GM12878 (cell line): ENCODE results near the gene PADI2. TPM values are rescaled to one million over a fixed set of nuclear protein-coding genes. Genes with fewer than 3 reads are reported as not detected.

Experiments used
- BHLHE40 ChIP-seq, 2 experiments: fragments of 450-650 bp in 1 of 2; IDR thresholded peaks; 2 replicates each; pipeline ENCODE4 v1.6.1; 2011 to 2017; ENCODE audit warnings: low read depth in 2 of 2, borderline replicate concordance in 1 of 2, improper control_type of control experiment in 1 of 2, low read length in 1 of 2, mild to moderate bottlenecking in 1 of 2
- CBFB ChIP-seq: IDR thresholded peaks from 2 replicates; pipeline ENCODE4 v1.6.1; 2016; ENCODE audit warnings: antibody characterized with exemption, low read depth
- CHD1 ChIP-seq: IDR thresholded peaks from 2 replicates; pipeline ENCODE4 v1.6.1; 2012; ENCODE audit warnings: low read depth, low read length, improper control_type of control experiment
- CTCF ChIP-seq, 3 experiments: IDR thresholded peaks in 2 of 3; conservative IDR thresholded peaks in 1 of 3; 2 replicates each; pipeline ENCODE4 v1.5.1; 2011; ENCODE audit warnings: low read depth in 3 of 3, low read length in 3 of 3, mild to moderate bottlenecking in 3 of 3, control low read depth in 2 of 3, moderate library complexity in 2 of 3, inconsistent platforms in 1 of 3, mixed read lengths in 1 of 3; ENCODE audit not compliant: control insufficient read depth in 2 of 3, insufficient read depth in 1 of 3; ENCODE audit errors: extremely low read depth in 1 of 3
- CUX1 ChIP-seq: IDR thresholded peaks from 2 replicates; pipeline ENCODE4 v1.6.1; 2012; ENCODE audit warnings: improper control_type of control experiment, low read depth, low read length; ENCODE audit not compliant: insufficient replicate concordance
- DPF2 ChIP-seq: fragments of 450-650 bp; IDR thresholded peaks from 2 replicates; pipeline ENCODE4 v1.6.1; 2017; ENCODE audit warnings: mild to moderate bottlenecking
- EED ChIP-seq: sonication (generic); IDR thresholded peaks from 2 replicates; pipeline ENCODE4 v1.6.1; 2016; ENCODE audit warnings: antibody characterized with exemption, low read depth
- ETV6 ChIP-seq, 2 experiments: fragments of 450-650 bp in 1 of 2; IDR thresholded peaks in 1 of 2; conservative IDR thresholded peaks in 1 of 2; 2 replicates each; pipeline ENCODE4 v1.6.1; 2014; ENCODE audit warnings: antibody characterized with exemption in 1 of 2, borderline replicate concordance in 1 of 2, low read depth in 1 of 2, mild to moderate bottlenecking in 1 of 2, moderate library complexity in 1 of 2
- FOXK2 ChIP-seq: fragments of 450-650 bp; IDR thresholded peaks from 2 replicates; pipeline ENCODE4 v1.6.1; 2017; ENCODE audit warnings: mild to moderate bottlenecking, moderate library complexity
- IRF4 ChIP-seq: IDR thresholded peaks from 2 replicates; pipeline ENCODE4 v1.6.1; 2011; ENCODE audit warnings: low read depth, low read length
- NFYB ChIP-seq: IDR thresholded peaks from 2 replicates; pipeline ENCODE4 v1.6.1; 2011; ENCODE audit warnings: low read depth, mild to moderate bottlenecking, low read length, improper control_type of control experiment, moderate library complexity; ENCODE audit not compliant: insufficient read depth
- PKNOX1 ChIP-seq: fragments of 450-650 bp; IDR thresholded peaks from 2 replicates; pipeline ENCODE4 v1.6.1; 2016; ENCODE audit warnings: mild to moderate bottlenecking
- SIX5 ChIP-seq: IDR thresholded peaks from 2 replicates; pipeline ENCODE4 v1.6.1; 2011; ENCODE audit warnings: mild to moderate bottlenecking, low read depth, low read length, moderate library complexity; ENCODE audit not compliant: severe bottlenecking
- ZBTB40 ChIP-seq: fragments of 450-650 bp; IDR thresholded peaks from 2 replicates; pipeline ENCODE4 v1.6.1; 2016; ENCODE audit warnings: mild to moderate bottlenecking, moderate library complexity, borderline replicate concordance
- ZNF207 ChIP-seq: fragments of 450-650 bp; IDR thresholded peaks from 2 replicates; pipeline ENCODE4 v1.6.1; 2014; ENCODE audit warnings: antibody characterized with exemption, mild to moderate bottlenecking, borderline replicate concordance
- ZNF217 ChIP-seq: fragments of 450-650 bp; IDR thresholded peaks from 2 replicates; pipeline ENCODE4 v1.6.1; 2017; ENCODE audit warnings: antibody characterized with exemption, mild to moderate bottlenecking
- ZNF24 ChIP-seq: fragments of 450-650 bp; IDR thresholded peaks from 2 replicates; pipeline ENCODE4 v1.6.1; 2017; ENCODE audit warnings: antibody characterized with exemption, mild to moderate bottlenecking
- polyA plus RNA-seq, 11 experiments: library from polyadenylated mRNA; depleted of rRNA in 4 of 11; unstranded in 6 of 11; stranded (reverse) in 5 of 11; fragments of >200 nt; fragmentation: Nextera tagmentation in 4 of 11; fragmentation: Illumina TruSeq in 1 of 11; extraction: Ambion mirVana in 4 of 11; extraction: Trizol in 1 of 11; gene quantifications; 1 replicate in 1 of 11; 2 replicates in 10 of 11; pipeline versions ENCODE4 v1.2.1 to v1.2.3, GENCODE V29; 2011 to 2016; ENCODE audit warnings: inconsistent platforms in 2 of 11, missing spikeins in 2 of 11, low read depth in 1 of 11
- total RNA-seq, 4 experiments: library from RNA; depleted of rRNA in 3 of 4; stranded (reverse); fragments of >200 nt in 3 of 4; fragmentation: Illumina TruSeq in 1 of 4; extraction: Trizol in 1 of 4; gene quantifications; 2 replicates each; pipeline versions ENCODE4 v1.2.1 to v1.2.3, GENCODE V29; 2013 to 2021

Gene PADI2
- total and polyA plus RNA-seq, 10 of the 15 experiments (the other 5 are each of a cell fraction or from before 2014, with no cell fraction given): 0.05 to 3.0 (median 0.10) TPM; not detected in 1

- TF ChIP-seq CTCF (IDR thresholded peaks at IDR 0.05 in 2 of 3, conservative IDR thresholded peaks at IDR 0.05 in 1 of 3; ENCODE audit: control insufficient read depth in 2 of 3, extremely low read depth in 1 of 3, insufficient read depth in 1 of 3, low read depth in 3 of 3, low read length in 3 of 3): no peak
- TF ChIP-seq ZNF217: no peak
- TF ChIP-seq ZNF207: no peak
- peak; percentile 82; the same call in 1 of the 2 replicates for TF ChIP-seq ZBTB40
- peak; percentile 66; the same call in 1 of the 2 replicates for TF ChIP-seq CBFB
- no peak for TF ChIP-seq EED
- no peak for TF ChIP-seq CHD1
- no peak for TF ChIP-seq ETV6 (conservative IDR thresholded peaks at IDR 0.05 in 1 of 2, IDR thresholded peaks at IDR 0.05 in 1 of 2; ENCODE audit: borderline replicate concordance in 1 of 2, low read depth in 1 of 2)
- no peak for TF ChIP-seq CUX1
- peak; percentile 76 for TF ChIP-seq PKNOX1
- no peak for TF ChIP-seq BHLHE40 (IDR thresholded peaks at IDR 0.05; ENCODE audit: borderline replicate concordance in 1 of 2, low read depth in 2 of 2, low read length in 1 of 2)
- no peak for TF ChIP-seq SIX5
- no peak for TF ChIP-seq ZNF24
- no peak for TF ChIP-seq DPF2
- TF ChIP-seq NFYB: peak; percentile 60; the same call in 1 of the 2 replicates
- no peak for TF ChIP-seq IRF4
- no peak for TF ChIP-seq FOXK2
Observed at GRCh38 chr1:17053685-17054410, 65.4 kb downstream of the PADI2 start, which contains the start of gene SDHB (continued).
